ENCODE results near the gene FCHSD2.
"Not testable (repeated sequence)": the region's sequence is repeated elsewhere in the genome, so short reads cannot be mapped to it uniquely, and the experiment has no call there.

Gene FCHSD2

GRCh38 chr11:72924568-72925190 lies 217.4 kb downstream of the FCHSD2 start:
- no peak for DNase-seq (ENCODE audit: low read depth)

- no peak for DNase-seq (ENCODE audit: low read depth)
These were observed 220.9 kb downstream of the FCHSD2 start for GRCh38 chr11:72921028-72921716.

GRCh38 chr11:72920001-72920400 lies 222.1 kb downstream of the FCHSD2 start:
- DNase-seq (ENCODE audit: low read depth) = no peak

GRCh38 chr11:72918851-72919250 lies 223.3 kb downstream of the FCHSD2 start:
- no peak for DNase-seq (ENCODE audit: low read depth)

GRCh38 chr11:72912253-72912652 lies 229.9 kb downstream of the FCHSD2 start:
- no peak for DNase-seq (ENCODE audit: low read depth)

GRCh38 chr11:72909558-72910388 lies 232.3 kb downstream of the FCHSD2 start:
- DNase-seq (ENCODE audit: low read depth) = not testable (repeated sequence)

GRCh38 chr11:72908032-72908676 lies 234.0 kb downstream of the FCHSD2 start:
- no peak for DNase-seq (ENCODE audit: low read depth)

GRCh38 chr11:72904016-72904415 lies 238.1 kb downstream of the FCHSD2 start:
- DNase-seq (ENCODE audit: low read depth) = no peak

- DNase-seq (ENCODE audit: low read depth) = no peak
These were observed 240.7 kb downstream of the FCHSD2 start for GRCh38 chr11:72901374-72901773.

- no peak for DNase-seq (ENCODE audit: low read depth)
These were observed 242.1 kb downstream of the FCHSD2 start for GRCh38 chr11:72900013-72900412.

GRCh38 chr11:72899238-72899637 lies 242.9 kb downstream of the FCHSD2 start:
- no peak for DNase-seq (ENCODE audit: low read depth)

GRCh38 chr11:72897506-72897905 lies 244.6 kb downstream of the FCHSD2 start:
- DNase-seq (ENCODE audit: low read depth) = no peak

- no peak for DNase-seq (ENCODE audit: low read depth)
These were observed 245.7 kb downstream of the FCHSD2 start for GRCh38 chr11:72896431-72896830.

GRCh38 chr11:72890881-72891280 lies 251.2 kb downstream of the FCHSD2 start:
- no peak for DNase-seq (ENCODE audit: low read depth)

- no peak for DNase-seq (ENCODE audit: low read depth)
These were observed 255.5 kb downstream of the FCHSD2 start for GRCh38 chr11:72886619-72887018.

GRCh38 chr11:72885749-72886609 lies 256.1 kb downstream of the FCHSD2 start:
- DNase-seq (ENCODE audit: low read depth) = no peak

- DNase-seq (ENCODE audit: low read depth) = no peak
These were observed 266.0 kb downstream of the FCHSD2 start for GRCh38 chr11:72876147-72876546.

- DNase-seq (ENCODE audit: low read depth) = no peak
These were observed 266.4 kb downstream of the FCHSD2 start for GRCh38 chr11:72875736-72876135.

- DNase-seq (ENCODE audit: low read depth) = no peak
These were observed 270.1 kb downstream of the FCHSD2 start for GRCh38 chr11:72872012-72872411.

GRCh38 chr11:72871119-72871518 lies 271.0 kb downstream of the FCHSD2 start:
- DNase-seq (ENCODE audit: low read depth) = no peak

GRCh38 chr11:72869831-72870230 lies 272.3 kb downstream of the FCHSD2 start:
- no peak for DNase-seq (ENCODE audit: low read depth)

GRCh38 chr11:72867970-72868369 lies 274.1 kb downstream of the FCHSD2 start:
- DNase-seq (ENCODE audit: low read depth) = no peak
